Liver (tissue), 9 donors: Measurements from ENCODE around the gene WASF2. TPM values are rescaled to one million over a fixed set of nuclear protein-coding genes. Genes with fewer than 3 reads are reported as not detected.

Experiments used
- DNase-seq: peaks from one replicate; pipeline ENCODE4 v3.0.0-alpha.2; 2017; ENCODE audit warnings: low spot score
- H3K27ac ChIP-seq, 2 donors: one replicate each; pipeline ENCODE4 v1.7.0; 2013; ENCODE audit warnings: inconsistent platforms in 2 of 2, low read length in 2 of 2, control low read depth in 1 of 2, low read depth in 1 of 2, mild to moderate bottlenecking in 1 of 2
- H3K27me3 ChIP-seq, 4 donors: one replicate each; pipeline versions ENCODE4 v1.6.1 to v1.7.0; 2013; ENCODE audit warnings: low read length in 3 of 4, inconsistent platforms in 1 of 4, mild to moderate bottlenecking in 1 of 4, moderate library complexity in 1 of 4; ENCODE audit not compliant: control insufficient read depth in 4 of 4, insufficient read depth in 4 of 4
- H3K36me3 ChIP-seq, 4 donors: one replicate each; pipeline versions ENCODE4 v1.6.1 to v1.7.0; 2013; ENCODE audit warnings: low read length in 3 of 4, mild to moderate bottlenecking in 3 of 4, low read depth in 1 of 4, moderate library complexity in 1 of 4; ENCODE audit not compliant: control insufficient read depth in 4 of 4, insufficient read depth in 3 of 4
- H3K4me1 ChIP-seq, 4 donors: one replicate each; pipeline versions ENCODE4 v1.6.1 to v1.7.0; 2013; ENCODE audit warnings: low read length in 3 of 4, mild to moderate bottlenecking in 3 of 4, moderate library complexity in 1 of 4; ENCODE audit not compliant: control insufficient read depth in 4 of 4, insufficient read depth in 4 of 4
- H3K4me3 ChIP-seq, 3 donors: one replicate each; pipeline versions ENCODE4 v1.6.1 to v1.7.0; 2013; ENCODE audit warnings: low read length in 3 of 3, control low read depth in 1 of 3, low read depth in 1 of 3, mild to moderate bottlenecking in 1 of 3
- H3K9ac ChIP-seq, 2 donors: one replicate each; pipeline ENCODE4 v1.7.0; 2013; ENCODE audit warnings: low read length in 2 of 2, mild to moderate bottlenecking in 2 of 2, moderate library complexity in 2 of 2, control low read depth in 1 of 2, low read depth in 1 of 2
- H3K9me3 ChIP-seq, 4 donors: one replicate each; pipeline versions ENCODE4 v1.6.1 to v1.7.0; 2013; ENCODE audit warnings: low read length in 3 of 4; ENCODE audit not compliant: control insufficient read depth in 4 of 4
- ATF3 ChIP-seq: IDR thresholded peaks from 2 replicates; pipeline ENCODE4 v1.6.1; 2016; ENCODE audit warnings: antibody characterized with exemption
- CTCF ChIP-seq: fragments of 150-350 bp; IDR thresholded peaks from 2 replicates; pipeline ENCODE4 v1.5.1; 2017; ENCODE audit warnings: improper control_type of control experiment, low read depth, low read length; ENCODE audit not compliant: missing input control
- FOXA1 ChIP-seq: IDR thresholded peaks from 2 replicates; pipeline ENCODE4 v1.6.1; 2016; ENCODE audit warnings: antibody characterized with exemption
- FOXA2 ChIP-seq: IDR thresholded peaks from 2 replicates; pipeline ENCODE4 v1.6.1; 2016; ENCODE audit warnings: antibody characterized with exemption
- GABPA ChIP-seq, 2 donors: IDR thresholded peaks in 1 of 2; conservative IDR thresholded peaks in 1 of 2; 2 replicates each; pipeline ENCODE4 v1.6.1; 2016; ENCODE audit warnings: antibody characterized with exemption in 2 of 2, mild to moderate bottlenecking in 1 of 2, moderate library complexity in 1 of 2
- HNF4A ChIP-seq, 2 donors: conservative IDR thresholded peaks; 2 replicates each; pipeline ENCODE4 v1.6.1; 2016; ENCODE audit warnings: antibody characterized with exemption in 2 of 2, mild to moderate bottlenecking in 2 of 2
- HNF4G ChIP-seq: IDR thresholded peaks from 2 replicates; pipeline ENCODE4 v1.6.1; 2016; ENCODE audit warnings: antibody characterized with exemption
- JUND ChIP-seq, 2 donors: IDR thresholded peaks; 2 replicates each; pipeline ENCODE4 v1.6.1; 2016; ENCODE audit warnings: antibody characterized with exemption in 2 of 2
- NR2F2 ChIP-seq: IDR thresholded peaks from 2 replicates; pipeline ENCODE4 v1.6.1; 2016; ENCODE audit warnings: antibody characterized with exemption
- RAD21 ChIP-seq, 2 donors: IDR thresholded peaks; 2 replicates each; pipeline ENCODE4 v1.6.1; 2016; ENCODE audit warnings: antibody characterized with exemption in 2 of 2, mild to moderate bottlenecking in 2 of 2
- REST ChIP-seq: IDR thresholded peaks from 2 replicates; pipeline ENCODE4 v1.6.1; 2016; ENCODE audit warnings: antibody characterized with exemption, mild to moderate bottlenecking
- RXRA ChIP-seq, 2 donors: IDR thresholded peaks; 2 replicates each; pipeline ENCODE4 v1.6.1; 2017 to 2018; ENCODE audit warnings: antibody characterized with exemption in 2 of 2, mild to moderate bottlenecking in 1 of 2
- SP1 ChIP-seq: IDR thresholded peaks from 2 replicates; pipeline ENCODE4 v1.6.1; 2018; ENCODE audit warnings: antibody characterized with exemption, mild to moderate bottlenecking
- TAF1 ChIP-seq: conservative IDR thresholded peaks from 2 replicates; pipeline ENCODE4 v1.6.1; 2016; ENCODE audit warnings: antibody characterized with exemption, mild to moderate bottlenecking
- YY1 ChIP-seq: IDR thresholded peaks from 2 replicates; pipeline ENCODE4 v1.6.1; 2016; ENCODE audit warnings: antibody characterized with exemption, mild to moderate bottlenecking
- ZBTB33 ChIP-seq: IDR thresholded peaks from 2 replicates; pipeline ENCODE4 v1.6.1; 2016; ENCODE audit warnings: antibody characterized with exemption
- WGBS: extraction: QIAGEN DNeasy Blood & Tissue Kit; methylation state at CpG from one replicate; pipeline ENCODE4 v1.1.7; 2013; 5-methylcytosine and 5-hydroxymethylcytosine counted together
- polyA plus RNA-seq, 2 donors: library from polyadenylated mRNA; stranded (reverse) in 1 of 2; unstranded in 1 of 2; fragments of 200-250 nt in 1 of 2; fragments of >200 nt in 1 of 2; fragmentation: Nextera tagmentation in 1 of 2; extraction: Ambion mirVana in 1 of 2; gene quantifications; one replicate each; pipeline versions ENCODE4 v1.2.1 to v1.2.3, GENCODE V29; 2013 to 2015
- total RNA-seq, 2 donors: library from RNA; depleted of rRNA; stranded (reverse); fragments of >200 nt; gene quantifications; one replicate each; pipeline ENCODE4 v1.2.3, GENCODE V29; 2014
- TF ChIP-seq, protein P1 (sequence below): IDR thresholded peaks from 2 replicates; pipeline ENCODE4 v1.6.1; 2016; ENCODE audit warnings: antibody characterized with exemption
- donor health status: healthy.
- donor health status: healthy.
- donor health status: healthy.
- donor health status: healthy.
- donor health status: healthy.

WASF2 gene
- total and polyA plus RNA-seq, 4 donors: 11.6 to 37.7 (median 18.7) TPM

DNA sequence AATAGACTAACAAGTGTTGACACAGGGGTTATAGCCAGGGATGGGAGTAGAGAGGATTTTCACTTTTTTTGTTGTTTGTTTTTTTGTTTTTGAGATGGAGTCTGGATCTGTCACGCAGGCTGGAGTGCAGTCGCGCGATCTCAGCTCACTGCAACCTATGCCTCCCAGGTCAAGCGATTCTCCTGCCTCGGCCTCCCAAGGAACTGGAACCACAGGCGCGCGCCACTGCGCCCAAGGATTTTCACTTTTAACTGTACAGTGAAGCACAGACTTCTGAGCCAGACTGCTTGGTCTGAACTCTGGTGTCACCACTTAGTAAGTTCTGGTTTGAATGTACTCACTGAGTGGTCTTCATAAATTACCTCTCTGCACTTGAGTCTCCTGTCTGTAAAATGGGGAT lies 40.2 kb upstream of the WASF2 start (continued):
- TF ChIP-seq, protein P1, sequence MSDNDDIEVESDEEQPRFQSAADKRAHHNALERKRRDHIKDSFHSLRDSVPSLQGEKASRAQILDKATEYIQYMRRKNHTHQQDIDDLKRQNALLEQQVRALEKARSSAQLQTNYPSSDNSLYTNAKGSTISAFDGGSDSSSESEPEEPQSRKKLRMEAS: no peak
- TF ChIP-seq NR2F2: no peak
- no peak for TF ChIP-seq ZBTB33
- TF ChIP-seq JUND (IDR thresholded peaks at IDR 0.05): no peak
- no peak for TF ChIP-seq TAF1
- TF ChIP-seq FOXA2: no peak

- no peak overlapping the region for H3K9ac ChIP-seq
- DNase-seq: no peak
- H3K4me1 ChIP-seq: peaks cover 6 to 23% (median 8%) of the 10 kb centered on the region in 4 donors
- peaks cover 0 to 4% (median 2%) of the 10 kb centered on the region in 4 donors for H3K36me3 ChIP-seq
- no peak overlapping the region for H3K27ac ChIP-seq
- no peak for TF ChIP-seq RXRA (IDR thresholded peaks at IDR 0.05)
- no peak for TF ChIP-seq YY1
- no peak for TF ChIP-seq NR2F2
- TF ChIP-seq, protein P1: no peak
- TF ChIP-seq HNF4G: no peak
- TF ChIP-seq GABPA (IDR thresholded peaks at IDR 0.05 in 1 of 2, conservative IDR thresholded peaks at IDR 0.05 in 1 of 2): no peak
- no peak for TF ChIP-seq FOXA1
- TF ChIP-seq TAF1: no peak
- no peak for TF ChIP-seq REST
- TF ChIP-seq HNF4A (conservative IDR thresholded peaks at IDR 0.05): no peak
- no peak for TF ChIP-seq SP1
- TF ChIP-seq RAD21 (IDR thresholded peaks at IDR 0.05): no peak
- TF ChIP-seq FOXA2: no peak
- TF ChIP-seq ATF3: no peak
- no peak for TF ChIP-seq CTCF
- H3K27me3 ChIP-seq: no peaks in the 10 kb centered on the region
- H3K9me3 ChIP-seq: no peaks in the 10 kb centered on the region
- H3K4me3 ChIP-seq: no peak overlapping the region
- WGBS: 75% methylated on average over 5 of the region's 5 CpGs
Observed at GRCh38 chr1:27529704-27530018, 39.7 kb upstream of the WASF2 start.
